HG02870 (cell line): ENCODE measurements around the gene LILRB1.
A peak's percentile ranks its signal among the peaks of the same experiment; 100 is the strongest.
"Not testable (repeated sequence)": the region's sequence is repeated elsewhere in the genome, so short reads cannot be mapped to it uniquely, and the experiment has no call there.

Experiments used
- ATAC-seq: cut with Tn5 transposase; IDR thresholded peaks from one replicate; pipeline ENCODE4 v1.9.1; 2021; ENCODE audit warnings: mild to moderate bottlenecking, moderate library complexity; ENCODE audit not compliant: unreplicated experiment

Gene LILRB1

GRCh38 chr19:54630262-54630661, at the start of gene LILRB1:
Gene LILRB1 (plus strand): TSS chr19:54630484. CDS start chr19:54631074, 590 bp downstream.
- not testable (repeated sequence) for ATAC-seq

DNA sequence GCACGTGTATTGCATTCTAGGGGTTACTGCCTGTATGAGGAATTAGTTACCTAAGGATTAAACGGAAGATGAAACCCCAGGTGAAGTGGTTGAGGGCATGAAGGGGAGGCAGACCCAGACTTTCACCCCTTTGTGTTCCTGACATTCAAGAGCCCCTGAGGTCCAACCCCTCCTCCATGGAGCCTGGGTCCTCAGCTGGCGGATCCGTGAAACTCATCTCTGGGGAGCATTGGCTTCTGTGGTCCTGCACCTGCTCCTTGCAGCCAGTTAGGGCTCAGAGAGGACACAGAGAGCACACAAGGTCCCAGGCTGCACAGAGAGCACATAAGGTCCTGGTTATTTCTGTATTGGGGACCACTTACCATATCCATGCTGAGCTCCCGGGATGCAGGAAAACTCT, 43.9 kb upstream of the LILRB1 start:
- ATAC-seq, result no peak

DNA sequence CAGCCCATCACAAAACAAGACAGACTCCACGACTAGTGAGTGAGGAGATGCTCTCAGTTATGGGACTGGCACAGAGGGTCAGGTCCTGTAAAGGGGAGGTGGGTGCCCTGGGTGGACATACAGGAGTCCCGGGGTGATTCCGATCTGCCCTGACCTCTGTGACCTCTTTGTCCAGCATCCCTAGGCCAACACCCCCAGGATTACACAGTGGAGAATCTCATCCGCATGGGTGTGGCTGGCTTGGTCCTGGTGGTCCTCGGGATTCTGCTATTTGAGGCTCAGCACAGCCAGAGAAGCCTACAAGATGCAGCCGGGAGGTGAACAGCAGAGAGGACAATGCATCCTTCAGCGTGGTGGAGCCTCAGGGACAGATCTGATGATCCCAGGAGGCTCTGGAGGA, 43.3 kb upstream of the LILRB1 start:
- no peak for ATAC-seq

- ATAC-seq, result not testable (repeated sequence)
These were observed 36.8 kb upstream of the LILRB1 start, which contains the start of gene LILRA1 for GRCh38 chr19:54593445-54593844. Gene LILRA1 (plus strand): TSS chr19:54593632. CDS start chr19:54594245, 613 bp downstream.

DNA sequence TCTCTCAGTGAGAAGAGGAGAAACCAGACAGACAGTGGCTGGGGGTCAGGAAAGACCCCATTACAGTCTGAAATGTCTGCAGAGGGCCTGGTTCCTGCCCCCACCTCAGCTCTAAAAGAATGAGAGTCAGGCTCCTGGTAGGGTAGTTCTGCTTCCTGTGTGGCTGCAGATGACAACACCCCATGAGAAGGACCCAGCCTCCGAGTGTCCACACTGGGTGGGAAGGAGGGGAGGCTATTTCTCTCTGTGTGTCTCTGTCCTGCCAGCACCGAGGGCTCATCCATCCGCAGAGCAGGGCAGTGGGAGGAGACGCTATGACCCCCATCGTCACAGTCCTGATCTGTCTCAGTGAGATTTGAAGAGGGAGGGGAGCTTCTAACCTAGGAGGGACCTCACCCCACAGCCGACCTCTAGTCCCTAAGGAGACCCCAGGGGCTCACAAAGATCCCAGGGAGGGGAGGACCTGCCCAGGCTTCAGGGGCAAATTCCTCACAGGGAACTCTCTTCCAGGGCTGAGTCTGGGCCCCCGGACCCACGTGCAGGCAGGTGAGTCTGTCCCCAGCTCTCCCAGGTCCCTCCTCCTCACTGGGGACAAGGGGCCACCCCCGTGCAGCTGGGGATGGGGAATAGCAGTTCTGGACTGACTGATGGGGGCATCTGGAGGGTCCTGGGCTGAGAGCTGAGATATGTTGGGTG, 36.2 kb upstream of the LILRB1 start:
- ATAC-seq, result not testable (repeated sequence)

DNA sequence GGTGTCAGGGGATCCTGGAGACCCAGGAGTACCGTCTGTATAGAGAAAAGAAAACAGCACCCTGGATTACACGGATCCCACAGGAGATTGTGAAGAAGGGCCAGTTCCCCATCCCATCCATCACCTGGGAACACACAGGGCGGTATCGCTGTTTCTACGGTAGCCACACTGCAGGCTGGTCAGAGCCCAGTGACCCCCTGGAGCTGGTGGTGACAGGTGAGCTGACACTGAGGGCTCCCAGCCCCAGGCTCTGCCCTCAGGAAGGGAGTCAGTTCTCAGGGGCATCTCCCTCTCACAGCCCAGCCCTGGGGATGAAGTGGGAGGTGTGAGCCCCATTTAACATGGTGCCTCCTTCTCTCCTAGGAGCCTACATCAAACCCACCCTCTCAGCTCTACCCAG, 35.5 kb upstream of the LILRB1 start:
- ATAC-seq, result no peak

DNA sequence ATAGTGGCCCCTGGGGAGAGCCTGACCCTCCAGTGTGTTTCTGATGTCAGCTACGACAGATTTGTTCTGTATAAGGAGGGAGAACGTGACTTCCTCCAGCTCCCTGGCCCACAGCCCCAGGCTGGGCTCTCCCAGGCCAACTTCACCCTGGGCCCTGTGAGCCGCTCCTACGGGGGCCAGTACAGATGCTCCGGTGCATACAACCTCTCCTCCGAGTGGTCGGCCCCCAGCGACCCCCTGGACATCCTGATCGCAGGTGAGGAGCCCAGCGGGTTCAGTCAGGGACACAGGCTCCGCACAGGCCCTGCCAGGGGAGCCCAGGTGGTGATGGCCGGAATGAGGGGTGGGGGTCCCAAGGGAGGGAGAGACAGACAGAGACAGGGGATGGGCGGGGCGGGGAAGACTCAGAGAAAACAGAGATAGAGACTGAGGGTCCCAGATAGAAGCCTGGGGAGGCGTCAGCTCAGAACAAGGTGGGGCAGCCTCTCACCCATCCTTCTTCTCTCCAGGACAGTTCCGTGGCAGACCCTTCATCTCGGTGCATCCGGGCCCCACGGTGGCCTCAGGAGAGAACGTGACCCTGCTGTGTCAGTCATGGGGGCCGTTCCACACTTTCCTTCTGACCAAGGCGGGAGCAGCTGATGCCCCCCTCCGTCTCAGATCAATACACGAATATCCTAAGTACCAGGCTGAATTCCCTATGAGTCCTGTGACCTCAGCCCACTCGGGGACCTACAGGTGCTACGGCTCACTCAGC, 34.4 kb upstream of the LILRB1 start:
- not testable (repeated sequence) for ATAC-seq

- ATAC-seq, result no peak
These were observed 30.1 kb upstream of the LILRB1 start for GRCh38 chr19:54600212-54600611.

DNA sequence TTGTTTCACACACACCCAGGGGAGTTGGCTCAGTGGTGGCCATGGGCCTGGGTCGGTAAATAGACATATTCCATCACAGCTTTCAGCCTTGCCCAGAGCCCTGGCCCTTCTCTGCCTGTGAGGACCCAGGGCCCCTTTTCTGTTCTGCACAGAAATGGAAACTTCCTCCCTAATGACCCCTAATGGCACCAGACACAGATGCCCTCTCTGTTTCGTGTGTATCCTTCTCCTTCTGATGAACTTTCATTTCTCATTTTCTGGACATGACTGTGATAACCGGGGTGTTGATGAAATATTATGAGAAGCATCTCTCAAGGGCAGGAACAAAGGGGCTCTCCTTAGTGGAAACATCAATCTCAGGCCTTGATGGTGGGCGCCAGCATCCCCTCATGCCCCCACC, 24.1 kb upstream of the LILRB1 start:
- ATAC-seq, result no peak

DNA sequence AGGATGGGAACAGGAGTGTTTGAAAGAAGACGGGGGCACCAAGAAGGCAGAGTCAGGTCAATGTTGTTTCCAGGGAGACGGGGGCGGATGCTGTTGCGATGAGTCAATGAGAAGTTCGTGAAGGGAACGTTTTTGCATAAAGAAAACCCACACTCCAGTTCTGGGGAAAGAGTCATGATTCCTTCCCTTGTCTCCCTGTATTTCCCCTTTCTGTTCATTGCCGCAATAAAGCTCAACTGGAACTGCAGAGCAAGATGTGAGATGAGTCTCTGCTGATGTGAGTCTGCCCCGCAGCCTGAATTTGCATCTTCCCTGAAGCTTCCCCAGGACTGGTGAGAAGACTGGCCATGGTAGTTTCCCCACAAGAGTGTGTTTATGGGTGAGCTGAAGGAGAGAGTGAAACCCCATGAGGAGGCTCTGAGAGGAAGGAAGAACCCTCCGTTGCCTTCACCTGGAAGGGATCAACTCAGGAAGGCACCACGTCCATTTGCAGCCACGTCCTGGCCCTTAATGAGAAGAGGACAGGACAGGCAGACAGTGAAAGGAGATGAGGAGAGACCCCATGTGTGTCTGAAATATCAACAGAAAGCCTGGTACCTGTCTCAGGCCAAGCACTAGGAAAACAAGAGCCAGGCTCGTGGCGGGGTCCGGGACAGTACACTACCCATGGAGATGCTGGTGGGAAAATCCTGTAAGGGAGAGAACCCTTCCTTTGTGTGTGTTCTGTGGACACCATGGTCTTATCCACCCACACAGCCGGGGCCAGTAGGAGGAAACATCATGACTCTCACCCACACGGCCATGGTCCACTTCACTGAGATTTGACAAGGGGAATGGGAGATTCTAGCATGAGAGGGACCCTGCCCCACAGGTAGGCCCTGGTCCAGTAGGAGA, 23.1 kb upstream of the LILRB1 start:
- peak; percentile 66 for ATAC-seq

DNA sequence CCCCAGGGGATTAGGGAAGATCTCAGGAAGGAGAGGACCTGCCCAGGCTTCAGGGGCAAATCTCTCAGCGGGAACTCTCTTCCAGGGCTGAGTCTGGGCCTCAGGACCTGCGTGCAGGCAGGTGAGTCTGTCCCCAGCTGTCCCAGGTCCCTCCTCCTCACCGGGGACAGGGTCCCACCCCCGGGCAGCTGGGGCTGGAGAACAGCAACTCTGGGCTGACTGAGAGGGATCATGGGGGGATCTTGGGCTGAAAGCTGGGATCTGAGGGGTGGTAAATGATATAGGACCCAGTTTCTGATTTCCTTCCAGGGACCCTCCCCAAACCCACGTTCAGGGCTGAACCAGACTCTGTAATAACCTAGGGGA, 22.5 kb upstream of the LILRB1 start:
- no peak for ATAC-seq

- no peak for ATAC-seq
These were observed 22.1 kb upstream of the LILRB1 start for GRCh38 chr19:54608205-54608604.

- no peak for ATAC-seq
These were observed 21.5 kb upstream of the LILRB1 start for GRCh38 chr19:54608792-54609191.

GRCh38 chr19:54609356-54609791, 20.9 kb upstream of the LILRB1 start:
- ATAC-seq, result no peak

DNA sequence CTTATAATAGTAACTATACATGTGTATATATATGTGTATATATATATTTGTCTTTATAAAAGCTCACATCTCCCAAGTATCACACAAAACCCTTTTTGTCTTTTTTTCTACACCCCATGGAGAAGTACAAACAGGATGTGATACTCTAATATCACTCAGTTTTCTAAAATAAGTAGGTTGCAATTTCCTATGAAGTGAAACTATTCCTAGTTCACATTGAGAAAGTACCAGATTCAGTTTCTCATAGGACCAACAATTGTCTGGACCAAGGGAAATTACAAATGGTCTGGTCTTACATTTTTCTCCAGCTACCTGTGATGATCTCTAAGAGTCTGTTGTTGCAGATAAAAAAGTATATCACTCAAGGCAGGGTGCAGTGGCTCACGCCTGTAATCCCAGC, 17.9 kb upstream of the LILRB1 start:
- no peak for ATAC-seq

DNA sequence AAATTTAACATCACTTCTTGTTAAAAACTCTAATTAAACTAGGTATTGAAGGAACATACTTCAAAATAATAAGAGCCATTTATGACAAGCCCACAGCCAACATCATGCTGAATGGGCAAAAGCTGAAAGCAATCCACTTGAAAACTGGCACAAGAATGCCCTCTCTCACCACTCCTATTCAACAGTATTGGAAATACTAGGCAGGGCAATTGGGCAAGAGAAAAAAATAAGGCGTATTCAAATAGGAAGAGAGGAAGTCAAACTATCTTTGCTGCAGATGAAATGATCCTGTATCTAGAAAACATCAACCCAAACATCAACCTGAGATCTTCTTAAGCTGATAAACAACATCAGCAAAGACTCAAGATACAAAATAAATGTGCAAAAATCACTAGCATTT, 15.6 kb upstream of the LILRB1 start:
- ATAC-seq, result no peak

- ATAC-seq, result no peak
These were observed 14.2 kb upstream of the LILRB1 start for GRCh38 chr19:54616057-54616456.

DNA sequence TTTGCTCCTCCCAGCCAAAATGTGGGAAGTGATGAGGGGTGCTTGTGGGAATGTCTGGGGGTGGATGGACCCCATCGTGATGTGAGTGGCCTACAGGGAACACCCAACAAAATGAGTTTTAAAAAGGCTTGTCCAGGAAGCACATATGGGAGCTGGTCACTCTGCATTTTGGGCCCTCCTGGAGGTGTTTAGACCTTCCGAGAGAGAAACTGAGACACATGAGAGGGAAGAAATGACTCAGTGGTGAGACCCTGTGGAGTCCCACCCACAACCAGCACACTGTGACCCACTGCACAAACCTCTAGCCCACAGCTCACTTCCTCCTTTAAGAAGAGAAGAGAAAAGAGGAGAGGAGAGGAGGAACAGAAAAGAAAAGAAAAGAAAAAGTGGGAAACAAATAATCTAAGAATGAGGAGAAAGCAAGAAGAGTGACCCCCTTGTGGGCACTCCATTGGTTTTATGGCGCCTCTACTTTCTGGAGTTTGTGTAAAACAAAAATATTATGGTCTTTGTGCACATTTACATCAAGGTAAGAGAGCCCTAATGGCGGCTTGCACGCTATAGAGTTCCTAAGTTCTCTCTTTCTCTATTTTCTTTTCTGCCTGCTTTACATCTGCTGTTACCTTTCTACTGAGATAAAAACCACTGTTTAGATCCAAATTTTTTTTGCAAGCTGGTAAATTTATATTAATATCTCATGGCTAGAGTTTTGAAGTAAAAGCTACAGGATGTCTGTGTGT, 13.3 kb upstream of the LILRB1 start:
- peak; percentile 85 for ATAC-seq

DNA sequence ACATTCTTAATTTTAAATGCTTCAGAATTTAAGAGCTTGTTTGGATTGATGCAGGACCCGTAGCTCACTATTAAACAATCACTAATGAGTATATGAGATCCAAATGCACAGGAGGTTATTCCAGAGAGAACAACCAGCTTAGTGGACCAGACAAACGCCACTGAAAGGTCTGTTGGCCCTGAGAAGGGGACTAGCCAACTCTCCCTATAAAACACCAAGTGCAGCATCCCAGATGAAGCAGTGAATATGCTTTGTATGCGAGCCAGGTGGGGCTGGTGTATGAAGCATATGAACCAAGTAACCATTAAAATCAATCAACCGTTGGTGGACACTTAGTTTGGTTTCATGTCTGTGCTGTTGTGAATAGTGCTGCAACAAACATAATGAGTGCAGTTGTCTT, 9.8 kb upstream of the LILRB1 start:
- no peak for ATAC-seq

DNA sequence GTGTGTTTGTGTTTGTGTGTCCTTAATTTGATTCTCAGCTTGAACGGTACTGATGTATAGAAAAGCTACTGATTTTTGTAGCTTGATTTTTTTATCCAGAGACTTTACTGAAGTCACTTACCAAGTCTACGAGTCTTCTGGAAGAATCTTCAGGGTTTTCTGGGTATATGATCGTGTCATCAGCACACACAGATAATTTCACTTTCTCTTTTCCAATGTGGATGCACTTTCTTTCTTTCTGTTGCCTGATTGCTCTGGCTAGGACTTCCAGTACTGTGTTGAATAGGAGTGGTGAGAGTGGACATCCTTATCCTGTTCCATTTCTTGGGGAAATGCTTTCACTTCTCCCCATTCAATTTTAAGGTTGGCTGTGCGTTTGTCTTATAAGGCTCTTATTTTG, 7.9 kb upstream of the LILRB1 start:
- ATAC-seq, result no peak

GRCh38 chr19:54624234-54624633, 6.0 kb upstream of the LILRB1 start:
- not testable (repeated sequence) for ATAC-seq
